Activated naive CD8-positive, alpha-beta T cell treated with anti-CD3 and anti-CD28 coated beads, Interleukin-2, amount 50 U/mL, for 16 hours (primary cell): ENCODE data around the gene MOSMO.
"Not testable (repeated sequence)": the region's sequence is repeated elsewhere in the genome, so short reads cannot be mapped to it uniquely, and the experiment has no call there.

Experiments
- DNase-seq: peaks from one replicate; pipeline ENCODE4 v3.0.0-alpha.2; 2020; ENCODE audit warnings: low read depth, low spot score

Gene MOSMO

GRCh38 chr16:22003195-22003594 lies 4.7 kb upstream of the MOSMO start:
- DNase-seq: no peak

DNA sequence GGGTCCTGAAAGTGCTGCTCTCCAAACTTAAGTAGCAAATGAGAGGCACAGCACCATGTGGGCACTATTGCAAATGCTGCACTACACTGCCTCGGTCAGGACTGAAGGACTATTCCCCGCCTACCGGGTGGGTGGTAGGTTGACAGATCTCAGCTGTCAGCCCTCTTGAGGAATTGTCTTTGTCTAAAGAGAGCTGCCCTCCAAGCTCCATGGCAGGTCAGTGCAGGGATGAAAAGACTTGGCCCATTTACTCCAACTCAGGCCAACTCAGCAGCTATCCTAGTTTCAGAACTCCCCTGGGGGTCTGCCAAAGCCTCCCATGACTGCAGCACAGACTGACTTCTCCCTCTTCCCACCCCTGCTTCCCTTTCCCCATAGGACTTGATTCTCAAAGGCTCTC lies 3.6 kb upstream of the MOSMO start:
- DNase-seq: no peak

DNA sequence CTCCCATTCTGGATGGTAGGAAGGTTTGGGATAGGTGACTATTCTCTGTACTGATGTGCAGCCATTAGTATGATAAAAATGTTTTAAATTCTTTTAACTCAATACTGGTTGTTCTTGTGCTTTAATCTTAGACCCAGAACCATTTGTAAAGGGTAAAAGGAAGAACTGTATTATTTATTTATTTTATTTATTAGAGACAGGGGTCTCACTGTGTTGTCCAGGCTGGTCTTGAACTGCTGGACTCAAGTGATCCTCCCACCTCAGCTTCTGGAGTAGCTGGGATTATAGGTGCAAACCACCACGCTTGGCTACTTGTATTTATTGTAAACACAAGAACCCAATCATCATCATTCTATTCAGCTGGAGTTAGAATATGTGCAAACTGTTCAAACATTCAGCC lies 2.2 kb upstream of the MOSMO start:
- DNase-seq: no peak

GRCh38 chr16:22006636-22007035 lies 1.3 kb upstream of the MOSMO start:
- DNase-seq: no peak

DNA sequence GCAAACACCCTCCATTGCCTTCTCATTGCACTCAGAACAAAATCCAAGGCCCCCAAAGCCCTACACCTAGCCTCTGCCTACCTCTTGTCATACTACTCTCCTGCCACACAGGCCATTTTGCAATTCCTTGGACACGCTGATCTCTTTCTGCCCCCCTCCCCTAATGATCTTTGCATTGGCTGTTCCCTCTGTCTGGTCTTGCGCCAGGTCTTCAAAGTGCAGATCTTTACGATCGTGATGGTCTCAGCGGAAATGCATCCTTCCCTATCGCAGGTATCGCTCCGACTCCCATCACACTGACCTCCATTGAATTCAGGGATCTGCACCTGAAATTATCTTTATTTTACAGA lies 777 bp upstream of the MOSMO start:
- no peak for DNase-seq

DNA sequence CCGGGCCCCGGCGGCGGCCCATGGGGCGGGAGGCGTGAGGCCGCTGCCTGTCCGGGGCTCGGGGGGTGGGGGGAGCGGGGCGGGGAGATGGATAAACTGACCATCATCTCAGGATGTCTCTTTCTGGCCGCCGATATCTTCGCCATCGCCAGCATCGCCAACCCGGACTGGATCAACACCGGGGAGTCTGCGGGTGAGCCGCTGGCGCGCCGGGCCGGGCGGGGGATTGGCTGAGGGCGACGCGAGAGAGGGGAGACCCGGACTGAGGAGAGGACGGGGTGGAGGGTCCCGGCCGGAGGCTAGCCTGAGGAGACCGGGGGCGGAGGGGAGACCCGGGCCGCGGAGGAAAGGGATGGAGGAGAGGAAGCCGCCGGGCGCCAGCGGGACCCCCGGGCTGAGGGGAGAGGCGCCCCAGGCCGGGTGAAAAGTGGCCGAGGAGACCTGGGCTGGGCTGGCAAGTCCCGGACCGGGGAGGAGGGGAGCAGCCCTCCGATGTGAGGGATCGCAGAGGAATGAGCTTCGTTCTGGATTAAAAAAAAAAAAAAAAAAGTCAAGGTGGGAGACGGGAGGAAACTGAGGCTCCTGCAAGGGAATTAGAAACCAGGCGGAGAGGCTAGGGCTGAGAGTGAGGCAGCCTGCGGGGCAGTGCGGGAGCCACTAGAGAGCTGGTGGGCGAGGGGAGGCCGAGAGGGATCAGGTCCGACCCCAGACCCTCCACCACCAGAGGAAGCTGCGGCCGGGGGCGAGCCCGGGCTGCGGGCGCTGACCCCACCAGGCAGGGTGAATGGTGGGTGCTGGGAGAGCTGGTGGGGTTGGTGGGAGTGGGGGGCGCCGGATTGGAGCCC lies 526 bp downstream of the MOSMO start:
- no peak for DNase-seq

GRCh38 chr16:22010902-22011301 lies 3.0 kb downstream of the MOSMO start:
- no peak for DNase-seq

DNA sequence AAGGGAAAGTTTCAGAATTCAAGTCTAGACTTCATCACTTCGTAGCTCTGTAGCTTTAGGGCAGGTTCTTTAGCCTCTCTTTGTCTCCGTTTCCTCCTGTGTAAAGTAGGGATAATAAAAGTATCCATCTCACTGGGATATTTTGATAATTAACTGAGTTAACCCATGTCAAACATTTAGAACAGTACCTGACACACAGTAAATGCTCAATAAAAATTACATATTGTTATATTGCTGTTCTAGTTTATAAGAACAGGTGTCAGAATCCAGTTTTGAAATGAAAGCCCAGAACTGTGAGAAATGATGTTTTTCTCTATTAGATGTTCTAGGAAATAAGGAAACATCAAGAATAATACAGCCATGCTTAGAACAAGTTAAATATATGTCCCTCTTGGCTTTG lies 4.3 kb downstream of the MOSMO start:
- DNase-seq: no peak

DNA sequence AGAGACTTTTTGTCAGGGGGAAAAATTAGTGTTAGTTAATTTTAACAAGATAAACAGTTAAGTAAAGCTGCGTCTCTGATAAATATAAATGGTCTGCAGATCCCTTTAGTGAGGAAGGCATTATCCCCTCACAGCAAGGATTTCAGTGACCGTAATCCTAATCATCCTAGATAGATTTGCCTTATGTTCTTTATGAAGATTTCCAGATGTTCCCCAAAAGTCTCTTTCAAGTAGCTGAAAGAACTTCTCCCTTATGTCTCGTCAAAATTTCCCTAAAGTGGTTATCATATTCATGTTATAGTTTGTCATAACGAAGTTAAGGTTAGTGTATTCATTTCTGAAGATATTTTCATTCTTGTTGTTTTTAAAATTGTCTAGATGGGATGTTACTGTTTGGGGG lies 5.6 kb downstream of the MOSMO start:
- DNase-seq: no peak

DNA sequence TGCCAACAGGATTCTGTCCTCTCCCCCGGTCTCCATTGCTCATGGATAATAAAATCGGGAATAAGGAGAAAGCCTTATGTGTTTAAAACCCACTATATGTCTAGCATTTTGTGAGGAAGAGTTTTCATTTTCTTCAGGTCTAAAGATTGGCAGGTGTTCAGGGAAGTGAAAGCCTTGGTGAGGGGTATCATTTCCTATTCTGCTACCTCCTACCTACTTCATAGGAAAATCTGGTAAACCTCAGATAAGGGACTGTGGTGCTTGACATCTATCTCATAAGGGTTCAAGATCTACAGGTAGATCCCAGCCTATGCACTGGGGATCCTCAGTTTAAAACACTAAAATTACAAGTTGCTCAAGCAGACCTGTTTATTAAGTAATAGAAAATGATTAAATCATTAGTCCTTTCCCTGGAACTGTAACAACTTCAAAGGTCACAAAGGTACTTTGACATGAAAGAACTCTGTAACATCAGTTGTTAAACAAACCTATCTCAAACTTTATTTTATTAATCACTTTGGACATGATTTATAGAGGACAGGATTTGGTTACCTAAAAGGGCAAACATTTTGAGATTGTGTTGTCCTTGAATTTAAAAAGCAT lies 6.5 kb downstream of the MOSMO start:
- DNase-seq: no peak

GRCh38 chr16:22016927-22017326 lies 9.0 kb downstream of the MOSMO start:
- DNase-seq: no peak

DNA sequence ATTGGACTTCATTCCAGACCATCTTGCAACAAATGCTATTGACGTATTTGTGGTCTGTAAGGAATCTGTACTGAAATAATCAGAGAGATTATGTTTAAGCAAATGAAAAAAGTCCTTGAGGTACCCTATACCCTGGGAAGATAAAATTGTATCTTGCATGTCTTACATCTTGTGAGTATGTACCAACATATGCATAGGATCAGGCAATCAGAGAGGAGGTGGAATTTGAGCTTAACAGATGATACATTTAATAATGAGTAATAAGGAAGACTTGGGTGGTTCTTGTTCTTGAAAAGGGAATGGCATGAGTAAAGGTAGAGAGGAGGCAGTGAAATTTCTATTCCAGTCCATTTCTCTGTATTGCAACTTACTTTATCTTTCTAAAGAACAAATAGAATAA lies 10.6 kb downstream of the MOSMO start:
- DNase-seq: no peak

DNA sequence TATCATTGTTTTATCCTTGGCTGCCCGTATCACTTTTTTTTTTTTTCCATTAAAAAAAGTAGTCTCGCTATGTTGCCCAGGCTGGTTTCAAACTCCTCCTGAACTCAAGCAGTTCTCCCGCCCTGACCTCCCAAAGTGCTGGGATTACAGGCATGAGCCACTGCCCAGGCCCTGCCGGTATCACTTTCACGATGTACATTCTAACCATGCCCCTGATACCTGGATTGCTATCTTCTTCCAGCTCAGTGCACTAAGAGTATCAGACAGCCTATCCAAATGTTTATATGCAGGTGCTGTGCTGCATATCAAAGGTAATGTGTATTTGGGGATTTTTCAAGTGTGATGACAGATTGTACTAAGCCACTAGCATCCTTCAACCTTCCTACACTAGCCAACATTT lies 14.2 kb downstream of the MOSMO start:
- DNase-seq: no peak

DNA sequence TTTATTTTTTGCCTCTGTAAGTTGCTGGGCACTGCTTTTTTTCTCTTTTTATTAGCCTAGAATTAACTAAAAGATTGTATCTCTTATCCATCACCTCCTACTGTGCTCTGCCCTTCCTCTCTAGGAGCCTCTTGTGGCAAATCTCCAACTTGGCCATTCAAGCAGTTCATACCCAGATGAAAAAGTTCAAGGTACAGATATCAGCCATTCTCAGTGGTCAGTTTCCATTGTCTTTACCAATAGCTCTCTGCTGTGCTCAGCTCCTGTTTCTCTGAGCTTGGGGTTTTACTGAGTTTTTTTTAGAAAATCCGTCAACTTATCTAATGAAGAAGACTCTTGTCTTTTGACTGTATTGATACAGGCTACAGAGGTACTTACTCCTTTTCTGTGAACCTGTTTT lies 15.6 kb downstream of the MOSMO start:
- DNase-seq: no peak

- not testable (repeated sequence) for DNase-seq
Observed at GRCh38 chr16:22024785-22025184, 16.9 kb downstream of the MOSMO start.

DNA sequence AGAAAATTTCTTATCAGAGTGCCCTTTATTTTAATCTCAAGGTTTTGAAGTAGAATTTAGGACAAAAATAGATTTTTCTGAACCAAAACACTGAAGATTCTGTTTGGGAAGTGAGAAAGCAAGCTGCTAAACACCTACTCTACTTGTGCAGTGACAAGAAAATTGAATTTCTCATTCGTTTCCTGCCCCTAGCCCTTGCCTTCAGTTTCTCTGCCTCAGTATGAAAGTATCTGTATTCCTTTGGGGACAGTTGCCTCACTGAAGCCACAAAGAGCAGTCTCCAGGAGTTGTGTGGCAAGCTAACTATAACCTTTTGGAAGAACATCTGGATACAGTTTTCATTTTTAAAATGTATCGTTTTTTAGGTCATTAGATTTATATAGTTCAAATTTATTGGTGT lies 19.7 kb downstream of the MOSMO start:
- no peak for DNase-seq

- DNase-seq: no peak
Observed at GRCh38 chr16:22029632-22030031, 21.7 kb downstream of the MOSMO start.

GRCh38 chr16:22030087-22030812 lies 22.3 kb downstream of the MOSMO start:
- no peak for DNase-seq

- DNase-seq: no peak
Observed at GRCh38 chr16:22031483-22032083, 23.7 kb downstream of the MOSMO start.

GRCh38 chr16:22034503-22034902 lies 26.6 kb downstream of the MOSMO start:
- DNase-seq: no peak

DNA sequence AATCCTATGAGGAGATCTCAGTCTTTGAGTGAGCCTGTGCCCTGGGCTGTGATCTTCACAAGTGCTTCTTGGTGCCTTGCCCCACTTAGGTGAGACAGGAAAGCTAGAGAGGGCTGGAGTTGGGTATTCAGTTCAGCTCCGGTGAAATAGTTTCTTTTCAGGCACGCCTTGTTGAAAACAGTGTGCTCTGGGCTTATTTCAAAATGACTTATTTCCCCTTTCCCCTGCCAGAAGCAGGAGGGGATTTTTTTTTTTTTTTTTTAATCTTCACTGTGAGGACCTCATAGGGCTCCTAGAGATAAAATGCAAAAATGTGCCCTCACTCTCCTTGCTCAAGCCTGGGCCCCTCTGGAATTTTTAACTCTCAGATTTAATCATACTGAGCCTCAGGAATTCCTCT lies 27.2 kb downstream of the MOSMO start:
- no peak for DNase-seq

DNA sequence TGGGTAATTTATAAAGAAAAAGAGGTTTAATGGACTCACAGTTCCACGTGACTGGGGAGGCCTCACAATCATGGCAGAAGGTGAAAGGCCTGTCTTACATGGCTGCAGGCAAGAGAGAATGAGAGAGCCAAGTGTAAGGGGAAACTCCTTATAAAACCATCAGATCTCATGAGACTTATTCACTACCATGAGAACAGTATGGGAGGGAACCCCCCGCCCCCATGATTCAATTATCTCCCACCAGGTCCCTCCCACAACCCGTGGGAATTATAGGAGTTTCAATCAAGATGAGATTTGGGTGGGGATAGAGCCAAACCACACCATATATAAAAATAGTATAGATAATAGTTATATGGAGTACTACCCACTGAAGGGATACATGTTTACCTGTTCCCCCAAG lies 36.0 kb downstream of the MOSMO start:
- DNase-seq: not testable (repeated sequence)
